Gastroesophageal sphincter (tissue), 4 donors: ENCODE results near the gene ADAMTS17. TPM values are rescaled to one million over a fixed set of nuclear protein-coding genes. Genes with fewer than 3 reads are reported as not detected.
A peak's percentile ranks its signal among the peaks of the same experiment; 100 is the strongest.

Source experiments
- ATAC-seq: fragments of 150-250 bp; one replicate; pipeline ENCODE4 v1.9.1; 2016; ENCODE audit warnings: mild to moderate bottlenecking, moderate library complexity
- H3K27ac ChIP-seq, 4 donors: fragments of 200-600 bp; sonication (generic) in 3 of 4; 1 replicate in 3 of 4; 2 replicates in 1 of 4; pipeline ENCODE4 v1.5.1; 2016 to 2019
- H3K27me3 ChIP-seq: fragments of 200-600 bp; sonication (generic); one replicate; pipeline ENCODE4 v1.5.1; 2019
- H3K36me3 ChIP-seq, 2 donors: fragments of 200-600 bp; sonication (generic); one replicate each; pipeline ENCODE4 v1.5.1; 2019; ENCODE audit warnings: control low read depth in 1 of 2
- H3K4me1 ChIP-seq, 3 donors: fragments of 200-600 bp; sonication (generic); 1 replicate in 2 of 3; 2 replicates in 1 of 3; pipeline ENCODE4 v1.5.1; 2016 to 2019; ENCODE audit warnings: control low read depth in 2 of 3
- H3K4me3 ChIP-seq, 2 donors: fragments of 200-600 bp; sonication (generic); one replicate each; pipeline ENCODE4 v1.5.1; 2019; ENCODE audit warnings: mild to moderate bottlenecking in 1 of 2, moderate library complexity in 1 of 2
- H3K9me3 ChIP-seq, 3 donors: fragments of 200-600 bp; sonication (generic); one replicate each; pipeline ENCODE4 v1.5.1; 2017 to 2019; ENCODE audit warnings: control low read depth in 2 of 3
- EP300 ChIP-seq: sonication (generic); formaldehyde crosslinking; IDR thresholded peaks from one replicate; pipeline ENCODE4 v1.6.1; 2017; ENCODE audit warnings: antibody characterized with exemption, mild to moderate bottlenecking
- POLR2A ChIP-seq, 2 donors: fragments of 450-650 bp; IDR thresholded peaks; one replicate each; pipeline ENCODE4 v1.6.1; 2017; ENCODE audit warnings: antibody characterized with exemption in 2 of 2, mild to moderate bottlenecking in 2 of 2, moderate library complexity in 1 of 2
- POLR2AphosphoS5 ChIP-seq: sonication (generic); formaldehyde crosslinking; IDR thresholded peaks from one replicate; pipeline ENCODE4 v1.6.1; 2017; ENCODE audit warnings: antibody characterized with exemption
- WGBS, 2 donors: methylation state at CpG; one replicate each; pipeline ENCODE4 v1.1.5; 2018; ENCODE audit warnings: low coverage in 1 of 2; 5-methylcytosine and 5-hydroxymethylcytosine counted together
- total RNA-seq, 4 donors: library from RNA; depleted of rRNA; stranded (reverse); fragments of >200 nt; gene quantifications; one replicate each; pipeline ENCODE4 v1.1.0, GENCODE V29; 2016
- TF ChIP-seq, protein P1 (sequence below), 4 experiments: fragments of 200-600 bp in 2 of 4; fragments of 450-650 bp in 2 of 4; sonication (generic) in 1 of 4; IDR thresholded peaks; one replicate each; pipeline ENCODE4 v1.5.1; 2017 to 2019; ENCODE audit warnings: antibody characterized with exemption in 4 of 4, mild to moderate bottlenecking in 2 of 4, moderate library complexity in 2 of 4

Gene ADAMTS17
- total RNA-seq, 4 donors from 2014 or later = 4.9 to 14.0 (median 11.3) TPM

DNA sequence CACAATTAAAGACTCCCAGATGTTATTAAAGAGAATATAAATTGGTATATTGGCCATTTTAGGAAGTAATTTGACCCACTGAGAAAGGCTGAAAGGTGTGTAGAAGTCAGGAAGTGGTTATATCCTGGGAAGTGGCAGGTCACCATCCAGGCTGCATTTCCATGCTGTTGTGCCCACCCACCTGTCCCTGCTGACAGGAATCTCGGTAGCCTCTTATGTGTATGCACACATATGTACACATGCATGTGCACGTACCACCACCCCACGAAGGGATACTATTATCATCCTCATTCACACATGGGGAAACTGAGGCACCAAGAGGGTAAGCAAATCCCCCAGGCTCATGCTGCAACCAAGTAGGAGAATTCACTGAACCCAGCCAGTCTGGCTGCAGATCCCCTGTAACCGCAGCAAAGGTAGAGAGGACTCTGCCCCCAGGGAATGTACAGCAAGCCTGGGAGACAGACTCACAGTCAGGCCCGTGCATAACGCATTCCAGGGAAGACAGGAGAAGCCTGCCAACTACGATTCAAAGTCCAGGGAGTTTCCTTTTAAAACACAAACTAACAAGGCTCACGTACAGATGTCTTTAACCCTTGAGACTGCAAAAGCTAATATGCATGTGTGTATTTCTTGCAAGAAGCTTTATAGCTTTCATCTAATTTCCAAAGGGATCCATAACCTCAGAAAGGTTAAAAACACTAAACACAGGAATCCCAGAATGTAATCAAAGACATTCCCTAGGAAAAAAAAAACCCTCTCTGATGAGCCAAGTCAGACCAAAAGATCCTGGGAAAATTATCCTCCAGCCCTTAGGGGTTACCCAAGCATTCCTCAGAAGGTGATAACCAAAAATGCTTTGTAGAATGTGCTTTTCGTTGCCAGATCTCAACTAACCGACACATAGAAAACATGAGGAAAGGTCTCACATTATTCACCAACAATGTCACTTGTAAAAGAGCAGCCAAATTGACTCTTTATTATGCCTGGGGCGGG, 129.6 kb downstream of the ADAMTS17 start:
- Histone ChIP-seq H3K4me1 (peaks cover 4 to 50% (median 10%) of the 10 kb centered on the region in 3 donors), H3K27ac (no peak overlapping the region), H3K36me3 (no peaks in the 10 kb centered on the region), H3K4me3 (no peak overlapping the region), H3K9me3 (no peaks in the 10 kb centered on the region), H3K27me3 (no peaks in the 10 kb centered on the region)
- TF ChIP-seq POLR2A (IDR thresholded peaks at IDR 0.05) (no peak), POLR2AphosphoS5 (no peak), EP300 (no peak)
- TF ChIP-seq, protein P1, sequence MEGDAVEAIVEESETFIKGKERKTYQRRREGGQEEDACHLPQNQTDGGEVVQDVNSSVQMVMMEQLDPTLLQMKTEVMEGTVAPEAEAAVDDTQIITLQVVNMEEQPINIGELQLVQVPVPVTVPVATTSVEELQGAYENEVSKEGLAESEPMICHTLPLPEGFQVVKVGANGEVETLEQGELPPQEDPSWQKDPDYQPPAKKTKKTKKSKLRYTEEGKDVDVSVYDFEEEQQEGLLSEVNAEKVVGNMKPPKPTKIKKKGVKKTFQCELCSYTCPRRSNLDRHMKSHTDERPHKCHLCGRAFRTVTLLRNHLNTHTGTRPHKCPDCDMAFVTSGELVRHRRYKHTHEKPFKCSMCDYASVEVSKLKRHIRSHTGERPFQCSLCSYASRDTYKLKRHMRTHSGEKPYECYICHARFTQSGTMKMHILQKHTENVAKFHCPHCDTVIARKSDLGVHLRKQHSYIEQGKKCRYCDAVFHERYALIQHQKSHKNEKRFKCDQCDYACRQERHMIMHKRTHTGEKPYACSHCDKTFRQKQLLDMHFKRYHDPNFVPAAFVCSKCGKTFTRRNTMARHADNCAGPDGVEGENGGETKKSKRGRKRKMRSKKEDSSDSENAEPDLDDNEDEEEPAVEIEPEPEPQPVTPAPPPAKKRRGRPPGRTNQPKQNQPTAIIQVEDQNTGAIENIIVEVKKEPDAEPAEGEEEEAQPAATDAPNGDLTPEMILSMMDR (IDR thresholded peaks at IDR 0.05) = no peak
- WGBS, 2 donors = 24 to 34% methylated on average over 7 to 9 of the region's 11 CpGs
- ATAC-seq = no peak

DNA sequence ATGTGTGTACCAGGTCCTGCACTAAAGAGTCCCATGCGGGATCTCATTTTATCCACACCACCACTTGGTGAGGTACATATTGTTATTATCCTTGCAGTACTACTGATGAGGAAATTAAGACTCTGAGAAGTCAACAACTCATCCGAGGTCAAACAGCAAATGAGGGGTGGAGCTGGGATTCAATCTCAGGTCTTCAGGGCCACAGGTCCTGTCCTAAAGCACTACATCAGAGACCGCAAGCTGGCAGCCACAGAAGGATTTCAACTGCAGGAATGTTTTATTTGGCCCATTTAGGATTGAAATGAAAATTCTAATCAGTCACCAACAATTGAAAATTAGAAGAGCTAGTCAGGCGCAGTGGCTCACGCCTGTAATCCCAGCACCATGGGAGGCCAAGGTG, 131.4 kb downstream of the ADAMTS17 start:
- Histone ChIP-seq H3K36me3 (no peaks in the 10 kb centered on the region), H3K4me3 (no peak overlapping the region), H3K9me3 (no peaks in the 10 kb centered on the region), H3K27me3 (no peaks in the 10 kb centered on the region), H3K27ac (no peak overlapping the region), H3K4me1 (peaks cover 0 to 49% (median 10%) of the 10 kb centered on the region in 3 donors)
- no peak for ATAC-seq
- WGBS, 2 donors = 85 to 100% methylated on average over 1 to 5 of the region's 5 CpGs
- no peak for TF ChIP-seq POLR2AphosphoS5
- TF ChIP-seq, protein P1 (IDR thresholded peaks at IDR 0.05) = no peak
- no peak for TF ChIP-seq POLR2A (IDR thresholded peaks at IDR 0.05)
- TF ChIP-seq EP300 = no peak

DNA sequence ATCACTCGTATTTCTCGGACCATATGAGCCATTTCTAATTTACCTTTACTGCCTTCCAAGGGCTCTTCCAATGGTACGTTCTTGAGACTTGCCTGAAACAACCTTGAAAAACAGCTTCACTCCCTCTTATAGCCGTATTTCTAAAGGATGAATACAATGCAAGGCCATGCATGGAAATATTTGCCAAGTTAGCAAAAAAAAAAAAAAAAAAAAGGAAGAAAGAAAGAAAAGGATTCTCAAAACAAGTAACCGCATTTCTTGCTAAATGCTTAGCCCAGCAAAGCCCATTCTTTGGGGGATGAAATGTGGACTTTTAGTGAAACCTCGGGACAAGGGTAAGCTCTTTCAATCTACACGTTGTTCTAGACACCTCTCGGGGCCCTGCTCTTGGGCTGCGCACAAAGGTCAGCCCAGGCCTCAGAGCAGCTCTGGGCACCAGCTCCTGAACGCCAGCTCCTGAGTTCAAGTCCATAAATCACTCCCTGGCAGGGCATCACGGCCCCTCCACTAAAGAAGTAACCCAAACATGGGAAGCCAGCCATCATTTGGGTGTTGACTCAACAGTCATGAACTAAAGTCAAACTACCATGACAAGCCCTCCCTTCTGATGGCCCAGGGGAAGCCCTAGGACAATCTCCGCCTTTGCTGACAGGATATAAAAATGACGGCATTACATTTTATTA, 132.7 kb downstream of the ADAMTS17 start:
- Histone ChIP-seq H3K27ac (no peak overlapping the region), H3K9me3 (no peaks in the 10 kb centered on the region), H3K36me3 (no peaks in the 10 kb centered on the region), H3K4me3 (no peak overlapping the region), H3K27me3 (no peaks in the 10 kb centered on the region), H3K4me1 (peaks cover 0 to 43% (median 10%) of the 10 kb centered on the region in 3 donors)
- no peak for ATAC-seq
- TF ChIP-seq, protein P1 (IDR thresholded peaks at IDR 0.05) = no peak
- TF ChIP-seq POLR2A (IDR thresholded peaks at IDR 0.05) (no peak), EP300 (no peak), POLR2AphosphoS5 (peak; percentile 13)
- WGBS, 2 donors = 67 to 85% methylated on average over 6 to 12 of the region's 13 CpGs

DNA sequence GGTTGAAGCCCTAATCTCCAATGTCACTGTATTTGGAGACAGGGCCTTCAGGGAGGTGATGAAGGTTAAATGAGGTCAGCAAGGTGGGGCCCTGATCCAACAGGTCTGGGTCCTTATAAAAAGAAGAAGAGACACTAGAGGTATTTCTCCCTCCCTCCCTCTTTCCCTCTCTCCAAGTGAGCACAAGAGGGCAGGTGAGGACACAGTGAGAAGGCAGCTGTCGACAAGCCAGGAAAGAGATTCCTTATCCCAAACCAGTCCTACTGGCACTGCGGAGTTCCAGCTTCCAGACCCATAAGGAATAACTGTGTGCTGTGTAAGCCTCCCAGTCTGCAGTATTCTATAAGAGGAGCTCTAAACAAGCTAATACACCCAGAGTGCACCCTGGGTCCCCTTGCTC, 134.7 kb downstream of the ADAMTS17 start:
- H3K36me3 ChIP-seq = no peaks in the 10 kb centered on the region
- TF ChIP-seq EP300 = no peak
- TF ChIP-seq, protein P1 (IDR thresholded peaks at IDR 0.05) = peak in 2 of 4 experiments; percentile 9 to 24
- H3K27ac ChIP-seq = peak overlapping the region in 1 of 4 donors; percentile 21
- WGBS, 2 donors = 43 to 50% methylated on average over 1 of the region's 2 CpGs
- H3K27me3 ChIP-seq = no peaks in the 10 kb centered on the region
- peaks cover 0 to 33% (median 3%) of the 10 kb centered on the region in 3 donors for H3K4me1 ChIP-seq
- no peak overlapping the region for H3K4me3 ChIP-seq
- ATAC-seq = peak; percentile 53
- no peaks in the 10 kb centered on the region for H3K9me3 ChIP-seq
